Fibroblast of pulmonary artery (primary cell): ENCODE data around the gene DNAJC13.

Source experiments
- DNase-seq: peaks from one replicate; pipeline ENCODE4 v3.0.0-alpha.2; 2010; ENCODE audit warnings: low read depth
- H3K4me3 ChIP-seq: replicated peaks from 2 replicates; pipeline ENCODE4 v1.5.1; 2011; ENCODE audit warnings: low read depth, mild to moderate bottlenecking, control low read depth, low read length, moderate library complexity
- CTCF ChIP-seq: IDR thresholded peaks from 2 replicates; pipeline ENCODE4 v1.5.1; 2011; ENCODE audit warnings: mild to moderate bottlenecking, control low read depth, low read length, inconsistent platforms; ENCODE audit errors: missing control alignments

The DNAJC13 gene

GRCh38 chr3:132418916-132419315, 1.6 kb downstream of the DNAJC13 start:
- H3K4me3 ChIP-seq: peak overlapping the region; percentile 91
- DNase-seq: peak; percentile 40
- TF ChIP-seq CTCF: no peak

GRCh38 chr3:132421832-132422231, 4.5 kb downstream of the DNAJC13 start:
- no peak for TF ChIP-seq CTCF
- DNase-seq: peak; percentile 40
- H3K4me3 ChIP-seq: no peak overlapping the region

GRCh38 chr3:132422531-132422930, 5.2 kb downstream of the DNAJC13 start:
- H3K4me3 ChIP-seq: no peak overlapping the region
- no peak for TF ChIP-seq CTCF
- no peak for DNase-seq

- no peak overlapping the region for H3K4me3 ChIP-seq
- TF ChIP-seq CTCF: no peak
- DNase-seq: peak; percentile 77
Measured at GRCh38 chr3:132432639-132433038, 15.3 kb downstream of the DNAJC13 start.

GRCh38 chr3:132433121-132433520, 15.8 kb downstream of the DNAJC13 start:
- H3K4me3 ChIP-seq: no peak overlapping the region
- DNase-seq: no peak
- no peak for TF ChIP-seq CTCF

- no peak overlapping the region for H3K4me3 ChIP-seq
- TF ChIP-seq CTCF: no peak
- no peak for DNase-seq
Measured at GRCh38 chr3:132435224-132435910, 18.1 kb downstream of the DNAJC13 start.

- H3K4me3 ChIP-seq: no peak overlapping the region
- no peak for TF ChIP-seq CTCF
- peak; percentile 64 for DNase-seq
Measured at GRCh38 chr3:132435911-132436425, 18.7 kb downstream of the DNAJC13 start.
